ENCODE data around the gene CPLANE2.
A peak's percentile ranks its signal among the peaks of the same experiment; 100 is the strongest.

CPLANE2 gene

GRCh38 chr1:16204634-16205333, 32.2 kb downstream of the CPLANE2 start:
- peak; percentile 64 for DNase-seq (ENCODE audit: low spot score)
- in situ Hi-C loops (cut with MboI; ENCODE audit: low sequenced_read_pairs, unreplicated experiment), result no loop called here
- TF ChIP-seq CTCF (IDR thresholded peaks at IDR 0.05; ENCODE audit: borderline replicate concordance, control extremely low read depth, extremely low read depth, insufficient read depth, missing control alignments), result peak; percentile 48

- DNase-seq (ENCODE audit: low spot score), result no peak
- in situ Hi-C loops (cut with MboI; ENCODE audit: low sequenced_read_pairs, unreplicated experiment), result no loop called here
- no peak for TF ChIP-seq CTCF (IDR thresholded peaks at IDR 0.05; ENCODE audit: borderline replicate concordance, control extremely low read depth, extremely low read depth, insufficient read depth, missing control alignments)
These were observed 32.8 kb downstream of the CPLANE2 start for GRCh38 chr1:16204216-16204615.

DNA sequence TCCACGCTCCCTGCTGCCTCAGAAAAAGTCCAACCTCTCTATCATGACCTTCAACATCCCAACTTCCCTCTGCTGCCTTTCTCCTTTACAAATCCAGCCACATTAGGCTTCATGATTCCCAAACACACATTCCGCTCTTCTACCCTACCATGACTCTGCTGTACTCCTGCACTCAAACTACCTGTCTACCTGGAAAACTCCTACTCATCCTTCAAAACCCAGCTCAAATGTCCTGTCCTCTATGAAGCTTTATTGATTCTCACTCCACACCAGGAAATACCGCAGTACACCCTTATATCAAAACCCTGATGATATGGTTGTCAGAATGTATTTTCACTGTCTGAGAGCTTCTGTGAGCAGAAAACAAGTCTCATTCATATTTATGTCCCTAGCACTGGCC, 33.4 kb downstream of the CPLANE2 start:
- no peak for TF ChIP-seq CTCF (IDR thresholded peaks at IDR 0.05; ENCODE audit: borderline replicate concordance, control extremely low read depth, extremely low read depth, insufficient read depth, missing control alignments)
- no peak for DNase-seq (ENCODE audit: low spot score)
- in situ Hi-C loops (cut with MboI; ENCODE audit: low sequenced_read_pairs, unreplicated experiment), result no loop called here

GRCh38 chr1:16202281-16203210, 34.4 kb downstream of the CPLANE2 start:
- TF ChIP-seq CTCF (IDR thresholded peaks at IDR 0.05; ENCODE audit: borderline replicate concordance, control extremely low read depth, extremely low read depth, insufficient read depth, missing control alignments), result no peak
- no peak for DNase-seq (ENCODE audit: low spot score)
- in situ Hi-C loops (cut with MboI; ENCODE audit: low sequenced_read_pairs, unreplicated experiment), result no loop called here

GRCh38 chr1:16199700-16200099, 37.3 kb downstream of the CPLANE2 start:
- in situ Hi-C loops (cut with MboI; ENCODE audit: low sequenced_read_pairs, unreplicated experiment), result no loop called here
- no peak for DNase-seq (ENCODE audit: low spot score)
- no peak for TF ChIP-seq CTCF (IDR thresholded peaks at IDR 0.05; ENCODE audit: borderline replicate concordance, control extremely low read depth, extremely low read depth, insufficient read depth, missing control alignments)

GRCh38 chr1:16199157-16199501, 37.9 kb downstream of the CPLANE2 start:
- TF ChIP-seq CTCF (IDR thresholded peaks at IDR 0.05; ENCODE audit: borderline replicate concordance, control extremely low read depth, extremely low read depth, insufficient read depth, missing control alignments), result no peak
- DNase-seq (ENCODE audit: low spot score), result no peak
- in situ Hi-C loops (cut with MboI; ENCODE audit: low sequenced_read_pairs, unreplicated experiment), result no loop called here
